ENCODE measurements around the gene NCK1. TPM values are rescaled to one million over a fixed set of nuclear protein-coding genes. Genes with fewer than 3 reads are reported as not detected.

Gene NCK1
- total and polyA plus RNA-seq, 2 of the 13 experiments (the other 11 are each of a cell fraction or from before 2014, with no cell fraction given): 14.7 to 30.4 TPM

GRCh38 chr3:136952292-136952691 lies 90.3 kb downstream of the NCK1 start:
- intact Hi-C loops (cut with micrococcal nuclease; ENCODE audit: unreplicated experiment): loop anchor here (5.0 kb wide), 1 partner anchor 90 kb away; the partner anchor contains the start of gene NCK1
- no peak for ATAC-seq
- CTCF ChIA-PET (ENCODE audit: low intra/inter-chr PET ratio, low total read pairs): no interaction called here

More at GRCh38 chr3:136952292-136952691, 90.3 kb downstream of the NCK1 start:
- no peaks in the 10 kb centered on the region for H3K36me3 ChIP-seq (replicated peaks in 1 of 2; ENCODE audit: control insufficient read depth in 1 of 2, insufficient read depth in 2 of 2, low read length in 2 of 2)
- FAIRE-seq (no peak), DNase-seq (ENCODE audit: low spot score) (no peak)
- H3K27ac ChIP-seq (ENCODE audit: extremely low read length, insufficient read depth, low read length): no peak overlapping the region
- no peaks in the 10 kb centered on the region for H4K20me1 ChIP-seq (ENCODE audit: insufficient read depth, low read length)
- H2AFZ ChIP-seq (ENCODE audit: low read length): no peak overlapping the region
- H3K4me2 ChIP-seq (ENCODE audit: low read depth, low read length): no peak overlapping the region
- H3K4me1 ChIP-seq (ENCODE audit: insufficient read depth, low read length): peaks cover 45% of the 10 kb centered on the region
- no TSS peak for BruUV-seq (replicated peaks)
- H3K27me3 ChIP-seq (ENCODE audit: control insufficient read depth in 1 of 2, insufficient read depth in 2 of 2, low read length in 2 of 2): no peaks in the 10 kb centered on the region; a peak in 1 of 5 replicates
- no peak overlapping the region for H3K4me3 ChIP-seq (replicated peaks in 1 of 3; ENCODE audit: insufficient read depth in 1 of 3, low read depth in 2 of 3, low read length in 3 of 3)
- H3K9ac ChIP-seq (ENCODE audit: insufficient read depth, low read depth, low read length): no peak overlapping the region
- POLR2A ChIA-PET: interaction anchor here (1.6 kb wide), 1 partner anchor 200 kb away, joined by 3 read pairs; the partner anchor contains the start of gene STAG1
- in situ Hi-C loops (cut with HindIII; ENCODE audit: extremely low pct_ligation_motif_present, low pct_unique_long_range_greater_than_20kb): no loop called here
- WGBS (ENCODE audit: low lambda C conversion rate): 80% methylated on average over 1 of the region's 1 CpG
- TF ChIP-seq IRX3 (CRISPR knock-in tag; IDR thresholded peaks at IDR 0.05; ENCODE audit: borderline replicate concordance, low read depth) (no peak), NR3C1 (CRISPR knock-in tag; IDR thresholded peaks at IDR 0.05) (no peak), ZKSCAN1 (IDR thresholded peaks at IDR 0.05; ENCODE audit: low read length) (no peak), MIER3 (CRISPR knock-in tag; IDR thresholded peaks at IDR 0.05; ENCODE audit: borderline replicate concordance) (no peak), CHD4 (IDR thresholded peaks at IDR 0.05; ENCODE audit: borderline replicate concordance, low read length) (no peak), MAZ (IDR thresholded peaks at IDR 0.05; ENCODE audit: borderline replicate concordance, low read depth, low read length) (no peak), MAZ (CRISPR knock-in tag; IDR thresholded peaks at IDR 0.05; ENCODE audit: low read depth) (no peak), FOXO4 (CRISPR knock-in tag; conservative IDR thresholded peaks at IDR 0.05) (no peak), KDM2A (CRISPR knock-in tag; IDR thresholded peaks at IDR 0.05; ENCODE audit: borderline replicate concordance, low read depth) (no peak), ETV6 (CRISPR knock-in tag; conservative IDR thresholded peaks at IDR 0.05) (no peak), ZNF274 (CRISPR knock-in tag; IDR thresholded peaks at IDR 0.05) (no peak), ADNP (CRISPR knock-in tag; IDR thresholded peaks at IDR 0.05) (no peak), ZNF550 (CRISPR knock-in tag; IDR thresholded peaks at IDR 0.05; ENCODE audit: borderline replicate concordance) (no peak), TAF15 (IDR thresholded peaks at IDR 0.05; ENCODE audit: low read depth, low read length, poor library complexity, severe bottlenecking) (no peak)
- TF ChIP-seq, protein P1, sequence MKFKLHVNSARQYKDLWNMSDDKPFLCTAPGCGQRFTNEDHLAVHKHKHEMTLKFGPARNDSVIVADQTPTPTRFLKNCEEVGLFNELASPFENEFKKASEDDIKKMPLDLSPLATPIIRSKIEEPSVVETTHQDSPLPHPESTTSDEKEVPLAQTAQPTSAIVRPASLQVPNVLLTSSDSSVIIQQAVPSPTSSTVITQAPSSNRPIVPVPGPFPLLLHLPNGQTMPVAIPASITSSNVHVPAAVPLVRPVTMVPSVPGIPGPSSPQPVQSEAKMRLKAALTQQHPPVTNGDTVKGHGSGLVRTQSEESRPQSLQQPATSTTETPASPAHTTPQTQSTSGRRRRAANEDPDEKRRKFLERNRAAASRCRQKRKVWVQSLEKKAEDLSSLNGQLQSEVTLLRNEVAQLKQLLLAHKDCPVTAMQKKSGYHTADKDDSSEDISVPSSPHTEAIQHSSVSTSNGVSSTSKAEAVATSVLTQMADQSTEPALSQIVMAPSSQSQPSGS (CRISPR knock-in tag; IDR thresholded peaks at IDR 0.05): no peak
- H3K9me3 ChIP-seq (ENCODE audit: low read length): no peaks in the 10 kb centered on the region
- no peaks in the 10 kb centered on the region for H3K79me2 ChIP-seq (ENCODE audit: insufficient read depth, low read length)
